ENCODE results near the gene OPN1MW3.

Gene OPN1MW3

DNA sequence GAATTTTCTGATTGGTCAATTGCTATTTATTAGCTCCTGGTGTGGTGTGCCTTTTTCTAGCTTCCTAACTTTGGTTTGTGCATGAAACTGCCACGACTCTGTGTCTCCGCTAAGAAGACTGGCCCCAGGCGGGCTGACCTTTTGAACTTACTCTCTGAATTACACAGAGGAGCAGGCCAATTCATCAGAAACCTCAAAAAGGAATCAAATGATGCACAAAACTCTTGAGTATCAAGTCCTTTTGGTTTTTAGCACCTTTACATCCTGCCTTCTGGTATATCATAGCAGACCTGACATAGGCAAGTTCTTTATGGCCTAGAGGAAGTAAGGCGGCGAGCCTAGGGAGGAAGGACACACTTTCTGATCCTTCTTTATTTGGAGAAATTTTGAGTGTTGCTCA is 55.8 kb downstream of the OPN1MW3 start:
- no peak overlapping the region for H2BK5ac ChIP-seq (ENCODE audit: low read depth, low read length, poor library complexity)
- no peak overlapping the region for H4K8ac ChIP-seq (ENCODE audit: low read depth, low read length)
- no peak for DNase-seq
- H3K18ac ChIP-seq (ENCODE audit: low read length): no peak overlapping the region
- no peaks in the 10 kb centered on the region for H3K9me3 ChIP-seq (ENCODE audit: insufficient read depth, low read depth, low read length)
- H2BK12ac ChIP-seq (ENCODE audit: low read length): no peak overlapping the region
- H3K9ac ChIP-seq (ENCODE audit: low read length): no peak overlapping the region
- no peak overlapping the region for H3K27ac ChIP-seq (ENCODE audit: low read depth, low read length)
- WGBS (ENCODE audit: extremely low coverage, insufficient coverage, insufficient read length): no CpG with 5 or more reads among the region's 5 CpGs
- H3K4me1 ChIP-seq (ENCODE audit: control insufficient read depth in 1 of 2, insufficient read depth in 2 of 2, low read length in 2 of 2): no peaks in the 10 kb centered on the region
- H2AFZ ChIP-seq (ENCODE audit: insufficient read depth, low read length, poor library complexity): no peak overlapping the region
- no peaks in the 10 kb centered on the region for H3K36me3 ChIP-seq (ENCODE audit: control insufficient read depth in 1 of 2, insufficient read depth in 2 of 2, low read length in 2 of 2)
- H3K4ac ChIP-seq (ENCODE audit: low read depth, low read length): no peak overlapping the region
- H4K91ac ChIP-seq (ENCODE audit: low read depth, low read length): no peak overlapping the region
- H2AK5ac ChIP-seq (ENCODE audit: low read length): no peak overlapping the region
- H4K12ac ChIP-seq (ENCODE audit: low read depth, low read length): no peak overlapping the region
- no peak overlapping the region for H3K14ac ChIP-seq (ENCODE audit: low read length)
- no peak overlapping the region for H3K23ac ChIP-seq (ENCODE audit: low read length)
- H3K27me3 ChIP-seq (ENCODE audit: insufficient read depth, low read length): no peaks in the 10 kb centered on the region
- no peak overlapping the region for H3K4me3 ChIP-seq (ENCODE audit: low read depth, low read length)
- no peaks in the 10 kb centered on the region for H3K79me1 ChIP-seq (ENCODE audit: low read length)
- H3K79me2 ChIP-seq (ENCODE audit: control insufficient read depth, insufficient read depth, low read length, poor library complexity): no peaks in the 10 kb centered on the region
- H3K4me2 ChIP-seq (ENCODE audit: low read length): no peak overlapping the region
- no peak overlapping the region for H2BK120ac ChIP-seq (ENCODE audit: insufficient read depth, low read length, poor library complexity)

DNA sequence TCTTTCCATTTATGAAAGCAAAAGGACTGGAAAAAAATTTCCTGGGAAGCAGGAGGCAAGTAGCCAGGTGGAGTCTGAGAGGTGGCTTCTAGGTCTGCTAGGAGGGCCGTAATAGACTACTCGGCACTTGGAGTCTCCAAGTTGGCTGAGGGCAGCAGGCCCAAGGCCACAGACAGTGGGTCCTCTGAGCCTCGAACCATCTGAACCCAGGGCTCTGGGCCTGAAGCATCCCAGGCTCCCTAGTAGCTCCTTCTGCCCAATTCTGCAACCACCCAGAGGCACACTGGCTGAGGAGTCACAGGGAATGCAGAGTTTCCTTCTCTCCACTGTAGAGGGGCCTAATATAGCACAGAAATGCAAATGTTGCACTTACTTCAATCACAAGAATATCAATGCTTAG is 58.0 kb downstream of the OPN1MW3 start:
- WGBS (ENCODE audit: extremely low coverage, insufficient coverage, insufficient read length): no CpG with 5 or more reads among the region's 3 CpGs
- Histone ChIP-seq H4K12ac (ENCODE audit: low read depth, low read length) (no peak overlapping the region), H3K14ac (ENCODE audit: low read length) (no peak overlapping the region)

DNA sequence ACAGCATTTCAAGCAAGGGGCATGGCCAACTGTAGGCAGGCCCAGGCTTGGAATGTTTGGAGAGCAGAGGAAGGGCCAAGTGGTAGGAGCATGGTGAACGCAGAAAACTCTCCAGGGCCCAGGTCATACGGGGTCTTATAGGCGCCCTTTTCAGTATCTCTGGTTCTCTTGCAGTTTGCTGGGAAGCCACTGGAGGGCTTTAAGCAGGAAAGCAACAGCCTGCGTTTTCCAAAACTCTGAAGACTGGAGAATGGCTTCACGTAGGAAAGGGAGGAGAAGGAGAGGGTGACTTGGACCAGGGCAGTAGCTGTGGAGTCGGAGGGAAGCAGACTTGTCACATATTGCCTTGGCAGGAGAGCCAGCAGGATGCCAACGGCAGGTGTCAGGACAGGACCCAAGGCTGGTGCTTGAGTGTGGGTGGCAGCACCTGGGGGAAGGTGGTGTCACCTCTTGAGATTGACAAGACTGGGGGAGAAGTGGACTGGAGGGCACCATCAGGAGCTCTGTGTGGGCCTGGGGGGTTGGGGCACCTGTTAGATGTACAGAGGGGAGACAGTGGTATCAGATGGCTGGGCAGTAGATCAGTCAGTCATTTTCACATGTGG is 60.1 kb downstream of the OPN1MW3 start:
- Histone ChIP-seq H2BK12ac (ENCODE audit: low read length) (no peak overlapping the region), H2BK120ac (ENCODE audit: insufficient read depth, low read length, poor library complexity) (no peak overlapping the region), H3K9me3 (ENCODE audit: insufficient read depth, low read depth, low read length) (no peaks in the 10 kb centered on the region), H3K9ac (ENCODE audit: low read length) (no peak overlapping the region), H2AK5ac (ENCODE audit: low read length) (no peak overlapping the region), H4K8ac (ENCODE audit: low read depth, low read length) (no peak overlapping the region), H3K79me1 (ENCODE audit: low read length) (no peaks in the 10 kb centered on the region), H3K27me3 (ENCODE audit: insufficient read depth, low read length) (no peaks in the 10 kb centered on the region), H3K4ac (ENCODE audit: low read depth, low read length) (no peak overlapping the region), H3K79me2 (ENCODE audit: control insufficient read depth, insufficient read depth, low read length, poor library complexity) (no peaks in the 10 kb centered on the region), H4K12ac (ENCODE audit: low read depth, low read length) (no peak overlapping the region), H3K14ac (ENCODE audit: low read length) (no peak overlapping the region), H3K23ac (ENCODE audit: low read length) (no peak overlapping the region), H3K27ac (ENCODE audit: low read depth, low read length) (no peak overlapping the region), H3K4me1 (ENCODE audit: control insufficient read depth in 1 of 2, insufficient read depth in 2 of 2, low read length in 2 of 2) (no peaks in the 10 kb centered on the region), H2AFZ (ENCODE audit: insufficient read depth, low read length, poor library complexity) (no peak overlapping the region), H3K4me3 (ENCODE audit: low read depth, low read length) (no peak overlapping the region), H3K18ac (ENCODE audit: low read length) (no peak overlapping the region), H2BK5ac (ENCODE audit: low read depth, low read length, poor library complexity) (no peak overlapping the region), H4K91ac (ENCODE audit: low read depth, low read length) (no peak overlapping the region), H3K36me3 (ENCODE audit: control insufficient read depth in 1 of 2, insufficient read depth in 2 of 2, low read length in 2 of 2) (no peaks in the 10 kb centered on the region), H3K4me2 (ENCODE audit: low read length) (no peak overlapping the region)
- no CpG with 5 or more reads among the region's 7 CpGs for WGBS (ENCODE audit: extremely low coverage, insufficient coverage, insufficient read length)
- DNase-seq: peak in 1 of 2 donors; percentile 46

More for the DNA sequence above, 58.0 kb downstream of the OPN1MW3 start:
- H3K9ac ChIP-seq (ENCODE audit: low read length): no peak overlapping the region
- no peak overlapping the region for H2BK5ac ChIP-seq (ENCODE audit: low read depth, low read length, poor library complexity)
- no peak overlapping the region for H3K18ac ChIP-seq (ENCODE audit: low read length)
- no peak overlapping the region for H2AK5ac ChIP-seq (ENCODE audit: low read length)
- no peak overlapping the region for H4K8ac ChIP-seq (ENCODE audit: low read depth, low read length)
- H3K4me1 ChIP-seq (ENCODE audit: control insufficient read depth in 1 of 2, insufficient read depth in 2 of 2, low read length in 2 of 2): no peaks in the 10 kb centered on the region
- H3K4me2 ChIP-seq (ENCODE audit: low read length): no peak overlapping the region
- no peak overlapping the region for H2BK120ac ChIP-seq (ENCODE audit: insufficient read depth, low read length, poor library complexity)
- no peak overlapping the region for H3K27ac ChIP-seq (ENCODE audit: low read depth, low read length)
- H3K36me3 ChIP-seq (ENCODE audit: control insufficient read depth in 1 of 2, insufficient read depth in 2 of 2, low read length in 2 of 2): no peaks in the 10 kb centered on the region
- no peaks in the 10 kb centered on the region for H3K27me3 ChIP-seq (ENCODE audit: insufficient read depth, low read length)
- no peak overlapping the region for H3K23ac ChIP-seq (ENCODE audit: low read length)
- H3K4me3 ChIP-seq (ENCODE audit: low read depth, low read length): no peak overlapping the region
- no peak for DNase-seq
- no peak overlapping the region for H3K4ac ChIP-seq (ENCODE audit: low read depth, low read length)
- no peaks in the 10 kb centered on the region for H3K79me1 ChIP-seq (ENCODE audit: low read length)
- H2AFZ ChIP-seq (ENCODE audit: insufficient read depth, low read length, poor library complexity): no peak overlapping the region
- H2BK12ac ChIP-seq (ENCODE audit: low read length): no peak overlapping the region
- H3K79me2 ChIP-seq (ENCODE audit: control insufficient read depth, insufficient read depth, low read length, poor library complexity): no peaks in the 10 kb centered on the region
- no peaks in the 10 kb centered on the region for H3K9me3 ChIP-seq (ENCODE audit: insufficient read depth, low read depth, low read length)
- H4K91ac ChIP-seq (ENCODE audit: low read depth, low read length): no peak overlapping the region

DNA sequence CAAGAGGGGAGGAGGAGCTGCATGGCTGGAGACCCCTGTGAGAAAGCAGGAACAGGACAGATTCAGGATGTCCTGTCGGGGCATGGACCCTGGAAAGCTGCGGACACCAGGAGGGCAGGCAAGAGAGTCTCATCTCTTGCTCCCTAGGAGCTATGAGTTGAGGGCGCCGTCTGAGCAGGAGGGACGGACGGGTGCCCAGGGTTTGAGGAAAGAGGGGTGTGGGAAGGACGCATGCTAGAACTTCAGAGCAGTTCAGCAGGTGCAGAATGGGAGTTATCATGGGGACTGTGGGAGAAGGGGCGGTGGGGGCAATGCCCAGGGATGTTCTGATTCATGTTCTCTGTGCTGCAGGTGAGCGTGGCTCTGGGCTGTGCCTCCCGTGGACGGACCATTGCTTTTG is 63.0 kb downstream of the OPN1MW3 start:
- H2AFZ ChIP-seq (ENCODE audit: insufficient read depth, low read length, poor library complexity): no peak overlapping the region
- no peak overlapping the region for H4K91ac ChIP-seq (ENCODE audit: low read depth, low read length)
- no peak overlapping the region for H4K12ac ChIP-seq (ENCODE audit: low read depth, low read length)
- H4K8ac ChIP-seq (ENCODE audit: low read depth, low read length): no peak overlapping the region
- no peak overlapping the region for H3K4ac ChIP-seq (ENCODE audit: low read depth, low read length)
- H2AK5ac ChIP-seq (ENCODE audit: low read length): no peak overlapping the region
- no peaks in the 10 kb centered on the region for H3K79me2 ChIP-seq (ENCODE audit: control insufficient read depth, insufficient read depth, low read length, poor library complexity)
- no peak overlapping the region for H3K4me3 ChIP-seq (ENCODE audit: low read depth, low read length)
- no peak overlapping the region for H3K27ac ChIP-seq (ENCODE audit: low read depth, low read length)
- no peak overlapping the region for H3K9ac ChIP-seq (ENCODE audit: low read length)
- no peaks in the 10 kb centered on the region for H3K79me1 ChIP-seq (ENCODE audit: low read length)
- H3K23ac ChIP-seq (ENCODE audit: low read length): no peak overlapping the region
- H3K18ac ChIP-seq (ENCODE audit: low read length): no peak overlapping the region
- no peaks in the 10 kb centered on the region for H3K36me3 ChIP-seq (ENCODE audit: control insufficient read depth in 1 of 2, insufficient read depth in 2 of 2, low read length in 2 of 2)
- H3K4me1 ChIP-seq (ENCODE audit: control insufficient read depth in 1 of 2, insufficient read depth in 2 of 2, low read length in 2 of 2): no peaks in the 10 kb centered on the region
- no peaks in the 10 kb centered on the region for H3K9me3 ChIP-seq (ENCODE audit: insufficient read depth, low read depth, low read length)
- no peaks in the 10 kb centered on the region for H3K27me3 ChIP-seq (ENCODE audit: insufficient read depth, low read length)
- no peak overlapping the region for H2BK5ac ChIP-seq (ENCODE audit: low read depth, low read length, poor library complexity)
- no peak overlapping the region for H3K14ac ChIP-seq (ENCODE audit: low read length)
- no CpG with 5 or more reads among the region's 11 CpGs for WGBS (ENCODE audit: extremely low coverage, insufficient coverage, insufficient read length)
- H3K4me2 ChIP-seq (ENCODE audit: low read length): no peak overlapping the region
- H2BK120ac ChIP-seq (ENCODE audit: insufficient read depth, low read length, poor library complexity): no peak overlapping the region
- DNase-seq: no peak
- no peak overlapping the region for H2BK12ac ChIP-seq (ENCODE audit: low read length)

Data from trophoblast cell (in vitro differentiated cells and primary cell).